OCI-LY7 (cell line): ENCODE measurements around the gene CCDC70.

Experiments
- EZH2phosphoT487 ChIP-seq: fragments of 200-600 bp; sonication (generic); IDR thresholded peaks from 2 replicates; pipeline ENCODE4 v1.6.1; 2018; ENCODE audit warnings: low read depth, borderline replicate concordance, mild to moderate bottlenecking, mixed run types, antibody characterized with exemption, low read length, moderate library complexity, mixed read lengths
- TF ChIP-seq, protein P1 (sequence below): fragments of 200-600 bp; sonication (generic); conservative IDR thresholded peaks from 2 replicates; pipeline ENCODE4 v1.5.1; 2014; ENCODE audit warnings: mild to moderate bottlenecking, antibody characterized with exemption, low read length, moderate library complexity, mixed read lengths

- TF ChIP-seq, protein P1, sequence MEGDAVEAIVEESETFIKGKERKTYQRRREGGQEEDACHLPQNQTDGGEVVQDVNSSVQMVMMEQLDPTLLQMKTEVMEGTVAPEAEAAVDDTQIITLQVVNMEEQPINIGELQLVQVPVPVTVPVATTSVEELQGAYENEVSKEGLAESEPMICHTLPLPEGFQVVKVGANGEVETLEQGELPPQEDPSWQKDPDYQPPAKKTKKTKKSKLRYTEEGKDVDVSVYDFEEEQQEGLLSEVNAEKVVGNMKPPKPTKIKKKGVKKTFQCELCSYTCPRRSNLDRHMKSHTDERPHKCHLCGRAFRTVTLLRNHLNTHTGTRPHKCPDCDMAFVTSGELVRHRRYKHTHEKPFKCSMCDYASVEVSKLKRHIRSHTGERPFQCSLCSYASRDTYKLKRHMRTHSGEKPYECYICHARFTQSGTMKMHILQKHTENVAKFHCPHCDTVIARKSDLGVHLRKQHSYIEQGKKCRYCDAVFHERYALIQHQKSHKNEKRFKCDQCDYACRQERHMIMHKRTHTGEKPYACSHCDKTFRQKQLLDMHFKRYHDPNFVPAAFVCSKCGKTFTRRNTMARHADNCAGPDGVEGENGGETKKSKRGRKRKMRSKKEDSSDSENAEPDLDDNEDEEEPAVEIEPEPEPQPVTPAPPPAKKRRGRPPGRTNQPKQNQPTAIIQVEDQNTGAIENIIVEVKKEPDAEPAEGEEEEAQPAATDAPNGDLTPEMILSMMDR, result no peak
- no peak for TF ChIP-seq EZH2phosphoT487
Measured at GRCh38 chr13:51826606-51827005, 35.2 kb upstream of the CCDC70 start.
